MV-4-11 (cell line): ENCODE results near the gene EIPR1.

Experiments used
- DNase-seq: peaks from one replicate; lab custom pipeline; 2025; lab: John Stamatoyannopoulos, UW

EIPR1 gene

DNA sequence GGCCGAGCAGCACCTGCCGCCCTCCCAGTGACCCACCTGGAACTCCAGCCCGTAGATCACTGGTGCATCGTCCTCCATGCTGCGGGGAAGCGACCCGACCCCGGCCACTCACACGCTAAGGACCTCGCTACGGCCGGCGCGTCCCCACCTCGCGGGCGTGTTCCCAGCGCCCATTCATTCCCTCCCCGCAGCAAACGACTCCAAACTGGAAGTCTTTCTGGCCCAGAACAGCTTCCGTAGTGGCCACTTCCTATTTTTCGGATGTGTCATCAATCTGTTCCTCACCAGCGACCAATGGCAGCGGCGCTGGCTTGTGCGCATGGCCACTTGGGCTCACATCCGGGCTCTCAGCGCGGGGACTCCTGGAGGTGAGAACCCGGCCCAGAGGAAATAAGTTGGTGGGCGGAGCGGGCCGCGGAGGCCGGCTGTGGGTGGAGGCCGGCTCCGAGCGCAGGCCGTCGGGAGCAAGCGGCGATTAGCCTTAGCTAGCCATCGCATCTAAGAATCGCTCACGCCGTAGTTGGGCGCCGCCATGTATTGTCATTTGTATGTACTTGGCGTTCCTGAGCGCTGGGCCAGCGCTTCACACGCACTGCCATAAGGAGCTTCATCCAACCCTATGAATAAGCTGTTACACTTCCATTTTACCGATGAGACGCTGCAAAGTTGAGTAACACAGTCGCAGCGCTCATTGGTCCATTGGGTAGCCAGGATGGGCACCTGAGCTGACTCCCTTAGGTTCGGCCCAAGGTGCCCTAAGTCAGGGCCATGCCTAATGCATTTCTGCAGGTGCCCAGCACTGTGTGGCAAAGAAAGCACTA, at the start of gene EIPR1:
Gene EIPR1 (minus strand): TSS at position 207 of the 821 bp plus-strand sequence. CDS start 129 bp downstream, at position 78.
- peak; percentile 98 for DNase-seq

GRCh38 chr2:3427272-3427671, 49.7 kb upstream of the EIPR1 start:
- DNase-seq, result no peak

DNA sequence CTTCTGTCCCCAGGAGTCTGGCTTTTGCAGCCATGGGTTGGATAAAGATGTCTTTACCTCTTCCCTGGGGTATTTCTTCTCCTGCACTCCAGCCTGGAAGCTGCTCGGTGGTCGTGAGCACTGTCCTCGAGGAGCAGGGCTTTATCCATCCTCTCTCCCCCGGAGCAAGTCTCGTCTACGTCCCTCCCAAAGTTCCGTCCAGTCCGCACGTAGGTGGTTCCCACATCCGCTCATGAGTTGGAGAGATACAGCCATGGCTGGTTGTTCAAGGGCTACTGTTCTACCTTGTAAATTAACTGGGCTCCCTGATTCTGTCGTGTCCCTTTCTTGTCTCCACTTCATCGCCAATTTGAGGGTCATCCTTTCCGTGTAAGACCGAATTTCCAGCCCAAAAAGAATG, 49.0 kb upstream of the EIPR1 start:
- DNase-seq, result no peak

GRCh38 chr2:3424171-3424795, 46.7 kb upstream of the EIPR1 start:
- DNase-seq, result no peak

- DNase-seq, result peak; percentile 43
These were observed 46.0 kb upstream of the EIPR1 start for GRCh38 chr2:3423492-3424170.

GRCh38 chr2:3422161-3422779, 44.7 kb upstream of the EIPR1 start:
- no peak for DNase-seq

GRCh38 chr2:3421580-3421979, 44.0 kb upstream of the EIPR1 start:
- DNase-seq, result no peak

GRCh38 chr2:3420769-3421397, 43.3 kb upstream of the EIPR1 start:
- no peak for DNase-seq

DNA sequence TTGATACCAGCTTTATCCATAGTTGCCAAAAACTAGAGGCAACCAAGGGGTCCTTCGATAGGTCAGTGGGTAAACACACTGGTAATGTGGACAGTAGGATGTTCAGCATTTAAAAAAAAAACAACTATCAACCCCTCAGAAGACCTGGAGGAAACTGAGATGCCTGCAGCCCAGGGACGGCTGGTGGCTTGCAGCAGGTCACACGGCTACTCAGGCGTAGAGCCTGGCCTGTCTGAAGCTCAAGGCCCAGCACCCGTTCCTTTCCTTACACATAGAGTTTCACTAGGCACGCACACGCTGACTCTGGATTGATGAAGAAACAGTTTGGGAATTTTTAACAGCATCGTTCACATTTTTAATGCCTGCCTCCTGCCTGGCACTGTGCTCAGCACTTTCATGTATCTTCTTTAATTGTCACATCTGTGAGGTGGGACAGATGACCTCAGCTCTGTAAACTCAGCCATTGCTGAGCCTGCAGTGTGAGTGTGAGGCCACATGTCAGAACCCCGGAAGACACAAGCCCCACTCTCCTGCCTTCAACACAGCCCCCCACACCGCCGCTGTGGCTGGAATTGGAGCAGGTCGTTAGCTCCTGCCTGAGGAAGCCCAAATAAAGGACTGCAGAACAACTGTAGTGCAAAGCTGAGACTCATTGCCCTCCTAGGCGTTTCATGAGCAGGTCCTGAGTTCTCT, 42.6 kb upstream of the EIPR1 start:
- DNase-seq, result no peak

DNA sequence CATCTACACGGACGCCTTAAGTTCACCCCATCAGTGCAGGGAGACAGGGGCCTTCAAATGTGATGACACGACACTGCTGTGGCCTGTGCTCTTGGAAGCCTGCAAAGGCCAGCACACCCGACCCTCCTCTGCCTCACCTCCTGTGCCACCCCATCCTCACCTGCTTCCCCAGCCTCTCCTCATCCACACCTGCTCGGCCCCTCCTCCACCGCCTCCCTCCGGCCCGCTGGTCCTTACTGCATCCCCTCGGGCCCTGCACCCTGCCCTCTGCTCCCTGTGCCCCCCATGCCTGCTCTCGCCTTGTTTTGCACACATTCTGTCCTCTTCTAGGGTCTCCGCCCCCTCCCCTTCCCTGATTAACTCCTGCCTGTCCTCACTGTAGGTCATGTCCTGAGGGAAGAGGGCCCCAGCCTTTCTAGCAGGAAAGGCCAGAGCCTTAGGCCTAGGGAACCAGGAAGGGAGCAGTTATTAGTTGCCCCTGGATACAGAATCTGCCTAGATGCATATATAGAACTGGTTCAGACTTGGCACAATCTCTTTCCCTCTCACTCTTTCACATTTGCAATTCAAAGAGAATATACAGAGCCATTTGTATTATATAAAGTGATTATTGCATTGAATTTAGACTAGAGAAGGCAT, 41.3 kb upstream of the EIPR1 start:
- no peak for DNase-seq

DNA sequence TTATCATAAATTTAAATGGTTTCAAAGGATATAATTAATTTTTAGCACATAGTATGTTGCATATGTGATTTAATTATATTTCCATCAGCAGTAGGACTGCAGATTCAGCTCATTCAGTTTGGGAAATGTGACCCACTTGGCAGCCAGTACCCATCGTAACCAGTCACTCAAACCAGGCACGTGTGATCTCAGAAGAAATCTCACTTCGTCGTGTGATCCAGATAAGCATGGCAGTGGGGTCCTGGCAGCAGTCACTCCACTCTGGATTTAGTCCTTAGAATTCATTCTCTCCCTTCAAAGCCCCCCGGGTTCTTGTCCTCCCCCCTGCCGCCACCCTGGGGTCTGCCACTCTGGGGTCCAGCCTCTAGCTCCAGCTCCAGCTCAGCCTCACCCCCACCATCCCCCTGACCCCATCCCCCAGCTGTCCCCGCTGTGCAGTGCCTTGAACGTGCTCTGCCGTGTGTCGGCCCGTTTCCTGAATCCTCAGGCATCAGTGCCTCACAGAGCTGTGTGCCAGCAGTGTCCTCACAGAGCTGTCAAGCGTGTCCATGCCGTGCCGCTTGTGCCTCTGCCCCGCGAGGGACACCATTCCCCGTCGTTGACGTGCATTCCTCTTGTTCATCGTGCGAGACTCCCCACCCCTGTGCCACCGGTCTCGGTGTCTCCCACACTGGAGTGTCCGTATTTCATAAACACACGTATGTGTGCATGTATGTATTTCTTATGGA, 36.7 kb upstream of the EIPR1 start:
- no peak for DNase-seq

DNA sequence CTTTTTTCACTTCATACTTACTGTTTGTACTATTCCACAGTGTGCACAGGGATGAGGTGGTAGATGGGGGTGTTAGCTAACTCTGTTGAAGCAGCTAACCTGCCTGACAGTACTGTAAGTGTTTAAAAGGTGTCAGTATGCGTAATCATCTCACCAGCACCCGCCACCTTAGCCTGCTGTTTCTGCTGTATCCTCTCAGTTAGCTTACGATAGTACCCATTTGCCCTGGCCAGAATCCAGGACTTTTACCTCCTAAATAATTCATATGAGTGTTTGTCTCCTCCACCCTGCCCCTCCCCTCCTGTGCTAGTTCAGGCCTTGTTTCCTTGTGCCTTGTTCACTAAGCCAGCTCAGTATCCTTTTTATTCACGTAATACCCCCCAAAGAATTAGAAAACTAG, 36.1 kb upstream of the EIPR1 start:
- DNase-seq, result no peak

DNA sequence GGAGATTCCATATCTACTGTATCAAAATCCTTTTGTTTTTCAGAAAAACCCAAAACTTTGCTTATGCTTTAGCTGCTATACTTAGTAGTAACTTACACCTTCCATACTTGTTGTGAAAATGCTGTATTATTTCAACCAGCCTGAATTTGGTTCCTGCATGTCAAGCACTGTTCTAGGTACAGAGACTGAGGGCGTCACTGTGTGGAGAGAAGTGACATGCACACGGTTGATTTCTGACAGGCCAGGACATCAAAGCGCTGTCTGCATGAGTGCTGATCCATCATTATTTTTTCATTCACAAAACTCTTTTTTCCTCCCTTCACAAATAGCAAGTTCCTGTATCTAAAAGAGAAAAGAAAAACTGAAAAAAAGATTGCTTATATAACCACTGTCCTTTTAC, 33.5 kb upstream of the EIPR1 start:
- DNase-seq, result no peak

DNA sequence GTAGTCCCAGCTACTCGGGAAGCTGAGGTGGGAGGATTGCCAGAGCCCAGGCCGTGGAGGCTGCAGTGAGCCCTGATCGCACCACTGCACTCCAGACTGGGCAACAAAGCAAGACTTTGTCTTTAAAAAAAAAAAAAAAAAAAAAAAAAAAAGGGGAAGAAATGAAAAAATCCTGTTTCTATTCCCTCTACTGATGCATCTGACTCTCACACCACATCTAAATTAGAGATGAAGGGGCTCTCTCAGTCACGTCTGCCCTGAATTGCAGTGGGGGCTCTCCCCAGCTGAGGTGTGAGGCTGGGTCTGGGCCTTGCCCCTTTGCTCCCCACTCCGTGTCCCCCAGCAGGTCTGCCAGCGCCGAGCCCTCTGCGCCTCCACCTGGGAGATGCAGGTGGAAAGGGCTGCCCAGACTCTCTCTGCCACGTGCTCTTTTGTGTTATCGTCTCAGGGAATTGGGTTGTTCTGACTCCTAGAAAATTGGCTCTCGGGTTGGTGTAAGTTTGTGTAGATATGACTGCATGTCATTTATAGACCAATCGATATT, 32.1 kb upstream of the EIPR1 start:
- DNase-seq, result peak; percentile 49

- no peak for DNase-seq
These were observed 31.2 kb upstream of the EIPR1 start for GRCh38 chr2:3408781-3409180.

GRCh38 chr2:3406501-3406900, 28.9 kb upstream of the EIPR1 start:
- DNase-seq, result no peak

- no peak for DNase-seq
These were observed 28.3 kb upstream of the EIPR1 start for GRCh38 chr2:3405876-3406275.

DNA sequence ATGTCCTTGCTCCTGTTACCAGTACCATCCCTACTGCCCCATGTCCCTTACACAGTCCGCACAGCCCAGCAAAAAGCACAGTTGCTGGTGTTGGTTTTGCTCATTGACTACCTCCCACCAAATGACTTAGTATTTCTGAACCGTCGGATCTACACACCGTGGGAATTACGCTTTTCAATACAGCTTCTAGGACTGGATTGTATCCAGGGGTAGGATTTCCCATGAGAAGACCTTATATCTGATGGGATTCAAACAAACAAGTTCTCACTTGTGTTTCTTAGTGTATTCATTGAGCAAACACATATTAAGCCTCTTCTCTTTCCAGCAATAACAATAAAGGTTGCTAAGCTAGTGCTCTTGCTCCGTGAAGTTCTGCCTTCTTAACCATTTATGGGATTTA, 27.7 kb upstream of the EIPR1 start:
- no peak for DNase-seq

DNA sequence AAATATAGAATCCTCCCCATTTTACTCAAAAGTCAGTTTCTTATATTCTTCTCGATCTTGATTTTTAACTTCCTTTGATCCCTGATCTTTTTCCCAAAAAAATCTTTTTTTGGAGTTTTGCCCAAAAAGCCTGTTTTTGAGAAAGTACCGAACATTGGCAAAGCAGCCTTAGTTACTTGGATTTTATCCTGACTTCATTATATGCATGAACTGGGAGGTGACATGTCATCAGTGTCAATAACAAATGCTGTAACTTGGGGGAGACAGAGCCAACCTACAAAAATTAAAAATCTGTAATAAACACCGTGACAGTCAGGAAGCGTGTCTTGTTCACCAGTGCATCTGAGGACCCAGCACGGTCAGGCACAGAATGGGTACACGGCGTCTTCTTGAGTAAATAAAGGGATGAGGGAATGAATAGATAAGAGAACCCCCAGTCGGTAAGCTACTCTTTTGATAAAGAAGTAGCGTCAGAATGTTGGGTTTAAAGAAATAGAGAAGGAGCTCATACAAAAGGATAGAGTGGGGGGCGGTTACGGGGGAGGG, 26.8 kb upstream of the EIPR1 start:
- DNase-seq, result no peak
